Liver (tissue), 3 donors: ENCODE data around the gene TPR.

ENCODE experiments used
- CTCF ChIP-seq: fragments of 150-350 bp; IDR thresholded peaks from 2 replicates; pipeline ENCODE4 v1.5.1; 2017; ENCODE audit warnings: improper control_type of control experiment, low read depth, low read length; ENCODE audit not compliant: missing input control
- GABPA ChIP-seq, 2 donors: IDR thresholded peaks in 1 of 2; conservative IDR thresholded peaks in 1 of 2; 2 replicates each; pipeline ENCODE4 v1.6.1; 2016; ENCODE audit warnings: antibody characterized with exemption in 2 of 2, mild to moderate bottlenecking in 1 of 2, moderate library complexity in 1 of 2
- JUND ChIP-seq, 2 donors: IDR thresholded peaks; 2 replicates each; pipeline ENCODE4 v1.6.1; 2016; ENCODE audit warnings: antibody characterized with exemption in 2 of 2
- donor health status: healthy.
- donor health status: healthy.

GRCh38 chr1:186283374-186283773 lies 91.7 kb downstream of the TPR start:
- no peak for TF ChIP-seq JUND (IDR thresholded peaks at IDR 0.05)
- TF ChIP-seq GABPA (IDR thresholded peaks at IDR 0.05 in 1 of 2, conservative IDR thresholded peaks at IDR 0.05 in 1 of 2): no peak
- no peak for TF ChIP-seq CTCF
